Esophagus muscularis mucosa (tissue), 4 donors: ENCODE measurements around the gene GPR158.

Experiments used
- CTCF ChIP-seq, 3 experiments: fragments of 200-600 bp in 2 of 3; fragments of 450-650 bp in 1 of 3; sonication (generic) in 2 of 3; IDR thresholded peaks; one replicate each; pipeline ENCODE4 v1.5.1; 2017 to 2019; ENCODE audit warnings: antibody characterized with exemption in 3 of 3, mild to moderate bottlenecking in 2 of 3, moderate library complexity in 1 of 3
- EP300 ChIP-seq: sonication (generic); formaldehyde crosslinking; IDR thresholded peaks from one replicate; pipeline ENCODE4 v1.6.1; 2017; ENCODE audit warnings: antibody characterized with exemption
- POLR2A ChIP-seq: fragments of 450-650 bp; IDR thresholded peaks from one replicate; pipeline ENCODE4 v1.6.1; 2017; ENCODE audit warnings: antibody characterized with exemption, moderate library complexity, mild to moderate bottlenecking, low read depth
- POLR2AphosphoS5 ChIP-seq, 2 donors: sonication (generic); formaldehyde crosslinking; IDR thresholded peaks; one replicate each; pipeline ENCODE4 v1.6.1; 2017; ENCODE audit warnings: antibody characterized with exemption in 2 of 2

DNA sequence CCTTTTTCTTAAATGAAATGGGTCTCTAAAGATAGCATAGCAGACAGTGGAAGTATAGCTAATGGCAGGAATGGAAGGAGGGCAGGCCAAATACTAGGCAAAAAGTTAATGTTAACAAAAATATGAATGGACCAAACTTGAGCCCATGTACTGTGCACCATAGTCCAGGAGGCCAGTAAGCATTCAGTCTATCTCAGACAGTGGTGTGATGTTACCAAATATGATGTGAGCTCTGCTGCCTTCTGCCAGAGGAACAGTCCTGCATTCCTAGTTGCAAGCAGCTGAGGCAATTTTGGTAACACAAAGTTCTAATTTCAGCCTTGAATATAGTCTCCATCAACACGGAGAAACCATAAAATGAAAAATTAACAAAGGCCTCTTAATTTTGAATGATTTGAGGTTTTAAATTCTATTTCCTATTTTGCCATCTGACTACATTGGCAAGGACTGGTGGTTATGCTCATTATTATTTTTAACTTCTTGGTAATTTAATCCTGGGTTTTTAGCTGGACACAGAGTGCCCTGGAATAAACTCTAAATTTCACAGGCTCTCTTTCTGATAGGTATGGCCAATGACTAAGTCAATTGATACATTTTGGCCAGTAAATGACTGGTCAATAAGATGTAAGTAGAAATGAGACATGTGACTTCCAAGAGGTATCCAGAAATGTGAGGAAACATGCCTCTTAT lies 442.2 kb downstream of the GPR158 start:
- TF ChIP-seq EP300 (no peak), POLR2AphosphoS5 (IDR thresholded peaks at IDR 0.05) (no peak), POLR2A (no peak), CTCF (IDR thresholded peaks at IDR 0.05) (no peak)
